AG04450 (cell line): ENCODE data around the gene MRM2. TPM values are rescaled to one million over a fixed set of nuclear protein-coding genes. Genes with fewer than 3 reads are reported as not detected.

Experiments used
- CTCF ChIA-PET: fragments of 300-600, 350-600 bp; formaldehyde crosslinking; extraction: SDS; loops from one replicate; lab custom pipeline; 2022; ENCODE audit warnings: antibody characterized with exemption, inconsistent platforms; lab: Charles Lee
- POLR2A ChIA-PET: fragments of 350-600 bp; formaldehyde crosslinking; extraction: SDS; loops from one replicate; lab custom pipeline; 2021; ENCODE audit warnings: antibody characterized with exemption, inconsistent platforms; lab: Yijun Ruan, JAX
- DNase-seq: peaks from one replicate; pipeline ENCODE4 v3.0.0-alpha.2; 2011; ENCODE audit warnings: low read depth, low spot score
- H3K27ac ChIP-seq: one replicate; pipeline ENCODE4 v1.5.1; 2012; ENCODE audit warnings: low read depth, low read length, control low read depth
- H3K27me3 ChIP-seq: one replicate; pipeline ENCODE4 v1.6.0; 2012; ENCODE audit warnings: low read length; ENCODE audit not compliant: control insufficient read depth, insufficient read depth
- H3K4me3 ChIP-seq: 2 replicates; pipeline ENCODE4 v1.5.1; 2011; ENCODE audit warnings: mild to moderate bottlenecking, low read depth, low read length, control low read depth
- H3K9me3 ChIP-seq: 2 replicates; pipeline ENCODE4 v1.5.1; 2012; ENCODE audit warnings: low read length; ENCODE audit not compliant: control insufficient read depth, insufficient read depth
- polyA plus RNA-seq: library from polyadenylated mRNA; depleted of rRNA; stranded (reverse); fragments of >200 nt; gene quantifications from 2 replicates; pipeline ENCODE4 v1.2.3, GENCODE V29; 2011
- TF ChIP-seq, protein P1 (sequence below): IDR thresholded peaks from 2 replicates; pipeline ENCODE4 v1.5.1; 2011; ENCODE audit warnings: low read depth, low read length, control low read depth, inconsistent platforms

Gene MRM2
- polyA plus RNA-seq, 1 experiment, result 18.4 TPM

GRCh38 chr7:2198206-2198605, 43.8 kb downstream of the MRM2 start:
- peaks cover 15% of the 10 kb centered on the region for H3K9me3 ChIP-seq
- CTCF ChIA-PET, result no interaction called here
- TF ChIP-seq, protein P1, sequence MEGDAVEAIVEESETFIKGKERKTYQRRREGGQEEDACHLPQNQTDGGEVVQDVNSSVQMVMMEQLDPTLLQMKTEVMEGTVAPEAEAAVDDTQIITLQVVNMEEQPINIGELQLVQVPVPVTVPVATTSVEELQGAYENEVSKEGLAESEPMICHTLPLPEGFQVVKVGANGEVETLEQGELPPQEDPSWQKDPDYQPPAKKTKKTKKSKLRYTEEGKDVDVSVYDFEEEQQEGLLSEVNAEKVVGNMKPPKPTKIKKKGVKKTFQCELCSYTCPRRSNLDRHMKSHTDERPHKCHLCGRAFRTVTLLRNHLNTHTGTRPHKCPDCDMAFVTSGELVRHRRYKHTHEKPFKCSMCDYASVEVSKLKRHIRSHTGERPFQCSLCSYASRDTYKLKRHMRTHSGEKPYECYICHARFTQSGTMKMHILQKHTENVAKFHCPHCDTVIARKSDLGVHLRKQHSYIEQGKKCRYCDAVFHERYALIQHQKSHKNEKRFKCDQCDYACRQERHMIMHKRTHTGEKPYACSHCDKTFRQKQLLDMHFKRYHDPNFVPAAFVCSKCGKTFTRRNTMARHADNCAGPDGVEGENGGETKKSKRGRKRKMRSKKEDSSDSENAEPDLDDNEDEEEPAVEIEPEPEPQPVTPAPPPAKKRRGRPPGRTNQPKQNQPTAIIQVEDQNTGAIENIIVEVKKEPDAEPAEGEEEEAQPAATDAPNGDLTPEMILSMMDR, result no peak
- no peak overlapping the region for H3K4me3 ChIP-seq
- H3K27me3 ChIP-seq, result no peaks in the 10 kb centered on the region
- no peak overlapping the region for H3K27ac ChIP-seq
- no peak for DNase-seq
- POLR2A ChIA-PET, result no interaction called here

DNA sequence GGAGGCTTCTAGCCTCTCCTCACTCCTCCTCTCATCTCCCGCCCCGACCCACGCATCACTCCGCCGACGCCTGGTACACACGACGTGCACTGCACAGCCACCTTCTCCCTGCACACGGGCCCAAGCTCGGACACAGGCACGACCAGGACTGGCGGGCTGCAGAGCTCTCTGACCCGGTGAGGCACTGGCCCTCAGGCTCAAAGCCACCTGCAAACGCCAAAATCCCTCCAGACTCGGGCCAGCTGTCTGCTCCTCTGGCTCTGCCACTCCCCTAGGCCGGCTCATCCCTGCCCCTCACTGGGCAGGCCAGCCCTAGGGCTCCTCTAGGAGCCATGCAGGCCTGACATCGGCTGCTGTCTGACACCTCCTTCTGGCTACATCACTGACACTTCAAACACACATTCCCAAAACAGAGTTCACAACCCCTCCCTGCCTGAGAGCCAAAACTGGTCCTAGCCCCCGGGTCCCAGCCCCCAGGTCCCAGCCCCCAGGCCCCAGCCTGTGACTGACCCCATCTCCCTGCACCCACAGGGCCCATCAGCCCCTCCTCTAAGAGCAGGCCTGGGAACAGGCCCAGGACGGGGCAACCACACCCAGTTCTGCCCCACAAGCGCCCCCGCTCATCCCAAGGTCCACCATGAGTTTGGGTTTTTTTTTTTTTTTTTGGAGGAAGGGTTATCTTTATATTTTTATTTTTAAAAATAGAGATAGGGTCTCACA, 44.4 kb downstream of the MRM2 start:
- H3K27me3 ChIP-seq, result no peaks in the 10 kb centered on the region
- CTCF ChIA-PET, result no interaction called here

DNA sequence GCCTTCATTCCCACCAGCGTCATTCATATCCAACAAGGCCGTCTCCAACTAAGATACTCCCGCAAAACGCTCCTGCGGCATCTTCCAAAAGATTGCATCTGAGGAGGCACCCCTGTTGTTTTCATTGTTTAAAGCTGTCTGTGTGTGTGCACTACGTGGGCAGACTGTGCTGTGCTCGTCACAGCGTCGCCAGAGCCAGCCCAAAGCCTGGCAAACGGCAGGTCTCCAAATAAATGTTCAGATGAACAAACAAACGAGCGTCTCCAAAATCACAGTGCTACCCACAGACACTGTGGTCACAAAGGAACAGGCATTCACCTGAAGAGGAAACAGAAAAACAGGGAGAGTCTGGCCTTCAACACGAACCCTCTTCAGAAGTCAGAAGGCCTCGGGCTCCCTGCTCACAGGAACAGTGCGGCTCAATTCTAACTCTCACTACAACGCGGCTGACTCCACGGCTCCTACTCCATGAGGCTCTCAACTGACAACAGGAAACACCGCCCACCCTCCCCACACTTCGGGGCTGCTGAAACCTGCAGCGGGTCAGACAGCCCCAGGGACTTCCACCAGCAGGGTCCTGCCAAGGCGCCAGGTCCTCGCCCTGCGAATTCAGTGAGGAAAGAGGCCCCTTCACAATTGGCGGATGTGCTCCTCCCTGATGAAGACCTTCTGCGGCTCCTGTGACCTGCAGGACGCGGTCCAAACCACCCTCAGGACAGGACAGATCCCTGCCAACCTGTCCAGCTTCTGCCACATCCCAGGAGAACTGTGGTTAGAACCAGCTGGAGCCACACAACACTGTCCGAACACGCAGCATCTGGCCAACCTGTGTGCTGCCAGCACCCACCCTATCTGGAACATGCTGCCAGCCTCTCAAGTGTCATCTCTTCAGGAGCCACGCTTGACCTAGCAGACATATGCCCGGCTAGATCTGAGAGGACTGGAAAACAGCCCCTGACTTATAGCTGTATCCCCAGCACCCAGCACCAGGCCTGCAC, 45.3 kb downstream of the MRM2 start:
- Histone ChIP-seq H3K9me3 (peaks cover 15% of the 10 kb centered on the region), H3K27ac (no peak overlapping the region), H3K27me3 (no peaks in the 10 kb centered on the region), H3K4me3 (no peak overlapping the region)
- POLR2A ChIA-PET, result no interaction called here
- no peak for DNase-seq
- TF ChIP-seq, protein P1, result no peak
- CTCF ChIA-PET, result no interaction called here

More for the DNA sequence above, 44.4 kb downstream of the MRM2 start:
- no peak overlapping the region for H3K27ac ChIP-seq
- POLR2A ChIA-PET, result no interaction called here
- peaks cover 15% of the 10 kb centered on the region for H3K9me3 ChIP-seq
- TF ChIP-seq, protein P1, result no peak
- no peak for DNase-seq
- no peak overlapping the region for H3K4me3 ChIP-seq

DNA sequence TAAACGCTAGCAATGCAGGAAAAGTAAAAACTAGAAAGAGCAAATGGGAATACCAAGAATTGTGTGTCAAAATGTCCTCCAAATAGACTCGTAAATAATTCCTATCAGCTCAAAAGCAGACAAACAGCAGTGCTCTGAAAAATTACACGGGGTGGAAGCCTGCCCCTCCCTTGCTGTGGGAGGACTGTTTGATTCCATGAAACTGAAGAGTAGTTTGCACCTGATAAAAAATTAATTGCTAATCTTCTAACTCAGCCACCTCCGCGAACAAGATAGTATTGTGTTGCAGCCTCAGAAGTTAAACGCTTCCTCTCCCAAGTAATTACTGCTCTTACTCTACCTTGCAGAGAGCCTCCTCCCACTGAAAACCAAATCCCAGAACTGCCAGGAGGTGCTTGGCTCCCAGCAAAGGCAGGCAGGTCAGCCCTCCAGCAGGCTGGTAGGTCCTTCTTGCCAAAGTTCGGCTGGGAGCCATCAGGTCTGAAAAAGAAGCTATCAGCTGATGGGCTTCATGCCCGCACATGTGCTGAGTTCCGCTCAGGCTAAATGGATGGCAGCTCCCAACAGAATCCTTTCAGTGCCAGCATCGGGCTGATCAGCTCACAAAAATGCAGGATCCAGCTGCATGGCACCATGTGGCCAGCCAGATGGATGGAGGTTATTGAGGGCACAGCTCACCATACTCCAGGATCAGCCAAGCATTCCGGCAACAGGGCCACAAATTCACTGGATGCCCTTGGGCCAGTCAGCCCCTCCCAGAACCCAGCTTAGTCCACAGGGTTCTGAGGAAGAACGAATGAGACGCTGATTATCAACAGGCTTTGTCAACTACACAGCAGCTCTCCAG, 46.4 kb downstream of the MRM2 start:
- H3K27ac ChIP-seq, result no peak overlapping the region
- ChIA-PET POLR2A (interaction anchor here (0.7 kb wide), 1 partner anchor 169 kb away, joined by 3 read pairs; no protein-coding TSS in a partner anchor), CTCF (interaction anchor here (0.6 to 1.5 kb wide), 12 partner anchors 7 to 618 kb away, joined by 3 to 6 read pairs (median 4); no protein-coding TSS in a partner anchor)
- no peak for DNase-seq
- H3K9me3 ChIP-seq, result peaks cover 15% of the 10 kb centered on the region
- TF ChIP-seq, protein P1, result no peak
- no peak overlapping the region for H3K4me3 ChIP-seq
- no peaks in the 10 kb centered on the region for H3K27me3 ChIP-seq
